Cardiac muscle cell (in vitro differentiated cells and primary cell): ENCODE data around the gene CEACAM3. TPM values are rescaled to one million over a fixed set of nuclear protein-coding genes. Genes with fewer than 3 reads are reported as not detected.
A peak's percentile ranks its signal among the peaks of the same experiment; 100 is the strongest.

ENCODE experiments used
- DNase-seq, 2 donors: peaks; one replicate each; pipeline versions ENCODE4 v3.0.0 to v3.0.0-alpha.2; 2010 to 2017; ENCODE audit warnings: low read depth in 1 of 2, low spot score in 1 of 2
- H3K27ac ChIP-seq: fragments of 200-600 bp; sonication (generic); 2 replicates; pipeline ENCODE4 v1.5.1; 2016
- H3K27me3 ChIP-seq: fragments of 200-600 bp; sonication (generic); 2 replicates; pipeline ENCODE4 v1.6.0; 2016; ENCODE audit warnings: control low read depth
- H3K36me3 ChIP-seq: fragments of 200-600 bp; sonication (generic); 2 replicates; pipeline ENCODE4 v1.5.1; 2016; ENCODE audit warnings: control low read depth
- H3K4me1 ChIP-seq: fragments of 200-600 bp; sonication (generic); 2 replicates; pipeline ENCODE4 v1.8.1; 2017; ENCODE audit warnings: low read depth, mild to moderate bottlenecking, mixed run types
- H3K4me3 ChIP-seq: fragments of 200-600 bp; sonication (generic); 2 replicates; pipeline ENCODE4 v1.5.1; 2016; ENCODE audit warnings: mild to moderate bottlenecking
- H3K9me3 ChIP-seq: fragments of 200-600 bp; sonication (generic); 2 replicates; pipeline ENCODE4 v1.5.1; 2017; ENCODE audit warnings: low read depth, mild to moderate bottlenecking, control low read depth
- CTCF ChIP-seq: IDR thresholded peaks from 2 replicates; pipeline ENCODE4 v1.5.1; 2012; ENCODE audit warnings: low read depth, mild to moderate bottlenecking, low read length
- polyA plus RNA-seq: library from polyadenylated mRNA; unstranded; fragments of >200 nt; fragmentation: Nextera tagmentation; extraction: Ambion mirVana; gene quantifications from 2 replicates; pipeline ENCODE4 v1.2.1, GENCODE V29; 2016
- total RNA-seq: library from RNA; depleted of rRNA; stranded (reverse); fragments of >200 nt; gene quantifications from 2 replicates; pipeline ENCODE4 v1.2.3, GENCODE V29; 2016

The CEACAM3 gene
- total and polyA plus RNA-seq, 2 experiments from 2014 or later, result not detected

- Histone ChIP-seq H3K4me3 (no peak overlapping the region), H3K4me1 (no peaks in the 10 kb centered on the region), H3K36me3 (no peaks in the 10 kb centered on the region), H3K27me3 (peaks cover 8% of the 10 kb centered on the region), H3K27ac (no peak overlapping the region), H3K9me3 (no peaks in the 10 kb centered on the region)
- DNase-seq, result no peak
- no peak for TF ChIP-seq CTCF
These were observed 55.1 kb downstream of the CEACAM3 start for GRCh38 chr19:41851456-41851855.

GRCh38 chr19:41853344-41853743 lies 57.0 kb downstream of the CEACAM3 start:
- no peak overlapping the region for H3K27ac ChIP-seq
- H3K4me3 ChIP-seq, result no peak overlapping the region
- H3K9me3 ChIP-seq, result no peaks in the 10 kb centered on the region
- no peaks in the 10 kb centered on the region for H3K36me3 ChIP-seq
- no peak for DNase-seq
- H3K27me3 ChIP-seq, result peaks cover 8% of the 10 kb centered on the region
- H3K4me1 ChIP-seq, result no peaks in the 10 kb centered on the region
- TF ChIP-seq CTCF, result no peak

- H3K27ac ChIP-seq, result no peak overlapping the region
- H3K9me3 ChIP-seq, result no peaks in the 10 kb centered on the region
- TF ChIP-seq CTCF, result no peak
- no peak overlapping the region for H3K4me3 ChIP-seq
- H3K36me3 ChIP-seq, result no peaks in the 10 kb centered on the region
- no peak for DNase-seq
- peaks cover 8% of the 10 kb centered on the region for H3K27me3 ChIP-seq
- no peaks in the 10 kb centered on the region for H3K4me1 ChIP-seq
These were observed 57.4 kb downstream of the CEACAM3 start for GRCh38 chr19:41853768-41854167.

- peaks cover 30% of the 10 kb centered on the region for H3K36me3 ChIP-seq
- H3K4me3 ChIP-seq, result peak overlapping the region; percentile 20
- TF ChIP-seq CTCF, result no peak
These were observed 62.8 kb downstream of the CEACAM3 start for GRCh38 chr19:41859213-41859617.

GRCh38 chr19:41859618-41860418 lies 63.4 kb downstream of the CEACAM3 start, which contains the start of gene RPS19:
Gene RPS19 (plus strand): TSS chr19:41860255. CDS start chr19:41860775, 520 bp downstream.
- peak; percentile 54 for TF ChIP-seq CTCF

More at GRCh38 chr19:41859213-41859617, 62.8 kb downstream of the CEACAM3 start:
- DNase-seq, result no peak
- no peaks in the 10 kb centered on the region for H3K9me3 ChIP-seq
- H3K27ac ChIP-seq, result peak overlapping the region; percentile 61
- H3K27me3 ChIP-seq, result peaks cover 4% of the 10 kb centered on the region
- peaks cover 10% of the 10 kb centered on the region for H3K4me1 ChIP-seq

More at GRCh38 chr19:41859618-41860418, 63.4 kb downstream of the CEACAM3 start, which contains the start of gene RPS19:
- Histone ChIP-seq H3K27me3 (peaks cover 4% of the 10 kb centered on the region), H3K27ac (peak within 1 kb of the TSS; percentile 91), H3K4me1 (peaks cover 10% of the 10 kb centered on the region), H3K36me3 (peaks cover 36% of the 10 kb centered on the region), H3K9me3 (no peaks in the 10 kb centered on the region), H3K4me3 (peak within 1 kb of the TSS; percentile 76)
- DNase-seq, result peak; percentile 98 to 99
